ENCODE results near the gene KLHL29. TPM values are rescaled to one million over a fixed set of nuclear protein-coding genes. Genes with fewer than 3 reads are reported as not detected.

KLHL29 gene
- total and polyA plus RNA-seq, 2 experiments from 2014 or later, result 1.5 to 6.5 TPM

DNA sequence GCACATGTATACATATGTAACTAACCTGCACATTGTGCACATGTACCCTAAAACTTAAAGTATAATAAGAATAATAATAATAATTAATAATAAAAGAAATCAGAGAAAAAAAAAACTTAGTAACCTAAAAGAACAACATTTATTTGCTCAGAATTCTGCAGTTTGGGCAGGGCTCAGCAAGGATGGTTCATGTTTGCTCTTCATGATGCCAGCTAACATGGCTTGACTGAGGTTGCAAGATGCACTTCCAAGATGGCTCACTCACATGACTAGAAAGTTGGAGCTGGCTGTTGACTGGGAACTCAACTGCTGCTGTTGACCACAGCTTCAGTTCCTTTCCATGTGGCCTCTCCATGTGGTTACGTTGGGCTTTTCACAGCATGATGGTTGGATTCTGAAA lies 56.4 kb downstream of the KLHL29 start:
- Histone ChIP-seq H3K4me2 (no peak overlapping the region), H3F3A (replicated peaks; ENCODE audit: low read depth) (no peaks in the 10 kb centered on the region), H3K27me3 (ENCODE audit: insufficient read depth) (no peaks in the 10 kb centered on the region), H3K4me1 (ENCODE audit: insufficient read depth) (peaks cover 6% of the 10 kb centered on the region; the same call in 1 of the 2 replicates), H3K4me3 (no peak overlapping the region), H3K9me2 (ENCODE audit: insufficient read depth) (no peaks in the 10 kb centered on the region), H3K36me3 (ENCODE audit: insufficient read depth) (no peaks in the 10 kb centered on the region), H3K27ac (ENCODE audit: low read depth) (no peak overlapping the region), H3K79me2 (replicated peaks; ENCODE audit: insufficient read depth) (no peaks in the 10 kb centered on the region), H2AFZ (no peak overlapping the region), H4K20me1 (replicated peaks; ENCODE audit: insufficient read depth) (no peaks in the 10 kb centered on the region)
- no peak overlapping the region for H3K27ac Mint-ChIP-seq
- no peak for TF ChIP-seq ZNF114 (CRISPR knock-in tag; IDR thresholded peaks at IDR 0.05)
- TF ChIP-seq, protein P1, sequence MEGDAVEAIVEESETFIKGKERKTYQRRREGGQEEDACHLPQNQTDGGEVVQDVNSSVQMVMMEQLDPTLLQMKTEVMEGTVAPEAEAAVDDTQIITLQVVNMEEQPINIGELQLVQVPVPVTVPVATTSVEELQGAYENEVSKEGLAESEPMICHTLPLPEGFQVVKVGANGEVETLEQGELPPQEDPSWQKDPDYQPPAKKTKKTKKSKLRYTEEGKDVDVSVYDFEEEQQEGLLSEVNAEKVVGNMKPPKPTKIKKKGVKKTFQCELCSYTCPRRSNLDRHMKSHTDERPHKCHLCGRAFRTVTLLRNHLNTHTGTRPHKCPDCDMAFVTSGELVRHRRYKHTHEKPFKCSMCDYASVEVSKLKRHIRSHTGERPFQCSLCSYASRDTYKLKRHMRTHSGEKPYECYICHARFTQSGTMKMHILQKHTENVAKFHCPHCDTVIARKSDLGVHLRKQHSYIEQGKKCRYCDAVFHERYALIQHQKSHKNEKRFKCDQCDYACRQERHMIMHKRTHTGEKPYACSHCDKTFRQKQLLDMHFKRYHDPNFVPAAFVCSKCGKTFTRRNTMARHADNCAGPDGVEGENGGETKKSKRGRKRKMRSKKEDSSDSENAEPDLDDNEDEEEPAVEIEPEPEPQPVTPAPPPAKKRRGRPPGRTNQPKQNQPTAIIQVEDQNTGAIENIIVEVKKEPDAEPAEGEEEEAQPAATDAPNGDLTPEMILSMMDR (conservative IDR thresholded peaks at IDR 0.05; ENCODE audit: low read depth in 2 of 2), result no peak
- TF ChIP-seq CREB1 (CRISPR knock-in tag; IDR thresholded peaks at IDR 0.05; ENCODE audit: low read depth), result no peak
- peak; percentile 98 for TF ChIP-seq ZNF331 (CRISPR knock-in tag; IDR thresholded peaks at IDR 0.05; ENCODE audit: low read depth)
- peaks cover 3% of the 10 kb centered on the region for H3K27me3 Mint-ChIP-seq (ENCODE audit: insufficient read depth, low read depth, poor library complexity)
- H3K4me3 Mint-ChIP-seq, result no peak overlapping the region
- peaks cover 14% of the 10 kb centered on the region for H3K9me3 Mint-ChIP-seq
- H3K36me3 Mint-ChIP-seq (ENCODE audit: low read depth), result peaks cover 12% of the 10 kb centered on the region; the same call in 2 of the 3 replicates
- ATAC-seq (no peak), DNase-seq (ENCODE audit: low spot score) (no peak)
- peaks cover 7% of the 10 kb centered on the region for H3K4me1 Mint-ChIP-seq

DNA sequence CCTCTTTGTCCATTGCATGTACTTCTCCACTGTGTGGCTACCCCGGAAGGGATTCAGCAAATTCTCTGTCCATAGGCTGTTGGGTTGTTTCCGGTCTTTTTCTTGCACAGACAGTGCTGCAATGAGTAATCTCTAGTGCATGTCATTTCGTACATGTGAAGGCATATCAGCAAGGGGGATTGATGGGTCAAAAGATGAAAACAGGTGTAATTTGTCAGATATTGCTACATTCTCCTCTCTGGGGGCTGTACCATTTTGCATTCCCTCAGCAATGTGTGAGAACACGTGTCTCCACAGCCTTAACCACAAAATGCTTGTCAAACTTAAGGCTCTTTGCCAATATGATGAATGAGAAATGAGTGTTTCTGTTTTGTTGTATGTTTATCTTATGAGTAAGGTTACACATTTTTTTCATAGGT lies 60.5 kb downstream of the KLHL29 start:
- Histone ChIP-seq H3K27ac (ENCODE audit: low read depth) (no peak overlapping the region), H3K4me2 (no peak overlapping the region), H3K4me1 (ENCODE audit: insufficient read depth) (no peaks in the 10 kb centered on the region), H3K27me3 (ENCODE audit: insufficient read depth) (no peaks in the 10 kb centered on the region), H3K79me2 (replicated peaks; ENCODE audit: insufficient read depth) (no peaks in the 10 kb centered on the region), H3F3A (replicated peaks; ENCODE audit: low read depth) (no peaks in the 10 kb centered on the region), H3K4me3 (no peak overlapping the region), H3K36me3 (ENCODE audit: insufficient read depth) (no peaks in the 10 kb centered on the region), H3K9me2 (ENCODE audit: insufficient read depth) (0 out of 2 replicates have a peak, but pooled peaks cover 3% of the 10 kb centered on the region), H2AFZ (no peak overlapping the region), H4K20me1 (replicated peaks; ENCODE audit: insufficient read depth) (no peaks in the 10 kb centered on the region)
- Mint-ChIP-seq H3K4me1 (peaks cover 4% of the 10 kb centered on the region; the same call in 1 of the 3 replicates), H3K9me3 (peaks cover 11% of the 10 kb centered on the region), H3K36me3 (ENCODE audit: low read depth) (peaks cover 9% of the 10 kb centered on the region; the same call in 2 of the 3 replicates), H3K27ac (no peak overlapping the region), H3K4me3 (no peak overlapping the region), H3K27me3 (ENCODE audit: insufficient read depth, low read depth, poor library complexity) (no peaks in the 10 kb centered on the region)
- DNase-seq (ENCODE audit: low spot score), result no peak
- TF ChIP-seq, protein P2, sequence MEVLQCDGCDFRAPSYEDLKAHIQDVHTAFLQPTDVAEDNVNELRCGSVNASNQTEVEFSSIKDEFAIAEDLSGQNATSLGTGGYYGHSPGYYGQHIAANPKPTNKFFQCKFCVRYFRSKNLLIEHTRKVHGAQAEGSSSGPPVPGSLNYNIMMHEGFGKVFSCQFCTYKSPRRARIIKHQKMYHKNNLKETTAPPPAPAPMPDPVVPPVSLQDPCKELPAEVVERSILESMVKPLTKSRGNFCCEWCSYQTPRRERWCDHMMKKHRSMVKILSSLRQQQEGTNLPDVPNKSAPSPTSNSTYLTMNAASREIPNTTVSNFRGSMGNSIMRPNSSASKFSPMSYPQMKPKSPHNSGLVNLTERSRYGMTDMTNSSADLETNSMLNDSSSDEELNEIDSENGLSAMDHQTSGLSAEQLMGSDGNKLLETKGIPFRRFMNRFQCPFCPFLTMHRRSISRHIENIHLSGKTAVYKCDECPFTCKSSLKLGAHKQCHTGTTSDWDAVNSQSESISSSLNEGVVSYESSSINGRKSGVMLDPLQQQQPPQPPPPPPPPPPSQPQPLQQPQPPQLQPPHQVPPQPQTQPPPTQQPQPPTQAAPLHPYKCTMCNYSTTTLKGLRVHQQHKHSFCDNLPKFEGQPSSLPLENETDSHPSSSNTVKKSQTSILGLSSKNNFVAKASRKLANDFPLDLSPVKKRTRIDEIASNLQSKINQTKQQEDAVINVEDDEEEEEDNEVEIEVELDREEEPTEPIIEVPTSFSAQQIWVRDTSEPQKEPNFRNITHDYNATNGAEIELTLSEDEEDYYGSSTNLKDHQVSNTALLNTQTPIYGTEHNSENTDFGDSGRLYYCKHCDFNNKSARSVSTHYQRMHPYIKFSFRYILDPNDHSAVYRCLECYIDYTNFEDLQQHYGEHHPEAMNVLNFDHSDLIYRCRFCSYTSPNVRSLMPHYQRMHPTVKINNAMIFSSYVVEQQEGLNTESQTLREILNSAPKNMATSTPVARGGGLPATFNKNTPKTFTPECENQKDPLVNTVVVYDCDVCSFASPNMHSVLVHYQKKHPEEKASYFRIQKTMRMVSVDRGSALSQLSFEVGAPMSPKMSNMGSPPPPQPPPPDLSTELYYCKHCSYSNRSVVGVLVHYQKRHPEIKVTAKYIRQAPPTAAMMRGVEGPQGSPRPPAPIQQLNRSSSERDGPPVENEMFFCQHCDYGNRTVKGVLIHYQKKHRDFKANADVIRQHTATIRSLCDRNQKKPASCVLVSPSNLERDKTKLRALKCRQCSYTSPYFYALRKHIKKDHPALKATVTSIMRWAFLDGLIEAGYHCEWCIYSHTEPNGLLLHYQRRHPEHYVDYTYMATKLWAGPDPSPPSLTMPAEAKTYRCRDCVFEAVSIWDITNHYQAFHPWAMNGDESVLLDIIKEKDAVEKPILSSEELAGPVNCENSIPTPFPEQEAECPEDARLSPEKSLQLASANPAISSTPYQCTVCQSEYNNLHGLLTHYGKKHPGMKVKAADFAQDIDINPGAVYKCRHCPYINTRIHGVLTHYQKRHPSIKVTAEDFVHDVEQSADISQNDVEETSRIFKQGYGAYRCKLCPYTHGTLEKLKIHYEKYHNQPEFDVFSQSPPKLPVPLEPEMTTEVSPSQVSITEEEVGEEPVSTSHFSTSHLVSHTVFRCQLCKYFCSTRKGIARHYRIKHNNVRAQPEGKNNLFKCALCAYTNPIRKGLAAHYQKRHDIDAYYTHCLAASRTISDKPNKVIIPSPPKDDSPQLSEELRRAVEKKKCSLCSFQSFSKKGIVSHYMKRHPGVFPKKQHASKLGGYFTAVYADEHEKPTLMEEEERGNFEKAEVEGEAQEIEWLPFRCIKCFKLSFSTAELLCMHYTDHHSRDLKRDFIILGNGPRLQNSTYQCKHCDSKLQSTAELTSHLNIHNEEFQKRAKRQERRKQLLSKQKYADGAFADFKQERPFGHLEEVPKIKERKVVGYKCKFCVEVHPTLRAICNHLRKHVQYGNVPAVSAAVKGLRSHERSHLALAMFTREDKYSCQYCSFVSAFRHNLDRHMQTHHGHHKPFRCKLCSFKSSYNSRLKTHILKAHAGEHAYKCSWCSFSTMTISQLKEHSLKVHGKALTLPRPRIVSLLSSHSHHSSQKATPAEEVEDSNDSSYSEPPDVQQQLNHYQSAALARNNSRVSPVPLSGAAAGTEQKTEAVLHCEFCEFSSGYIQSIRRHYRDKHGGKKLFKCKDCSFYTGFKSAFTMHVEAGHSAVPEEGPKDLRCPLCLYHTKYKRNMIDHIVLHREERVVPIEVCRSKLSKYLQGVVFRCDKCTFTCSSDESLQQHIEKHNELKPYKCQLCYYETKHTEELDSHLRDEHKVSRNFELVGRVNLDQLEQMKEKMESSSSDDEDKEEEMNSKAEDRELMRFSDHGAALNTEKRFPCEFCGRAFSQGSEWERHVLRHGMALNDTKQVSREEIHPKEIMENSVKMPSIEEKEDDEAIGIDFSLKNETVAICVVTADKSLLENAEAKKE (CRISPR knock-in tag; IDR thresholded peaks at IDR 0.05), result no peak
- TF ChIP-seq EZH2 (IDR thresholded peaks at IDR 0.05; ENCODE audit: low read depth, unreplicated experiment) (no peak), JUNB (IDR thresholded peaks at IDR 0.05; ENCODE audit: unreplicated experiment) (no peak)
- ATAC-seq, result no peak
